Uterus (tissue), 2 donors: ENCODE data around the gene ITPKC.

Experiments used
- POLR2A ChIP-seq, 2 donors: fragments of 450-650 bp; IDR thresholded peaks; one replicate each; pipeline ENCODE4 v1.6.1; 2016; ENCODE audit warnings: antibody characterized with exemption in 2 of 2, mild to moderate bottlenecking in 1 of 2, moderate library complexity in 1 of 2
- TF ChIP-seq, protein P1 (sequence below), 4 experiments: fragments of 200-600 bp in 2 of 4; fragments of 450-650 bp in 2 of 4; sonication (generic) in 2 of 4; IDR thresholded peaks; one replicate each; pipeline ENCODE4 v1.5.1; 2016 to 2019; ENCODE audit warnings: antibody characterized with exemption in 4 of 4, mild to moderate bottlenecking in 2 of 4, moderate library complexity in 1 of 4

DNA sequence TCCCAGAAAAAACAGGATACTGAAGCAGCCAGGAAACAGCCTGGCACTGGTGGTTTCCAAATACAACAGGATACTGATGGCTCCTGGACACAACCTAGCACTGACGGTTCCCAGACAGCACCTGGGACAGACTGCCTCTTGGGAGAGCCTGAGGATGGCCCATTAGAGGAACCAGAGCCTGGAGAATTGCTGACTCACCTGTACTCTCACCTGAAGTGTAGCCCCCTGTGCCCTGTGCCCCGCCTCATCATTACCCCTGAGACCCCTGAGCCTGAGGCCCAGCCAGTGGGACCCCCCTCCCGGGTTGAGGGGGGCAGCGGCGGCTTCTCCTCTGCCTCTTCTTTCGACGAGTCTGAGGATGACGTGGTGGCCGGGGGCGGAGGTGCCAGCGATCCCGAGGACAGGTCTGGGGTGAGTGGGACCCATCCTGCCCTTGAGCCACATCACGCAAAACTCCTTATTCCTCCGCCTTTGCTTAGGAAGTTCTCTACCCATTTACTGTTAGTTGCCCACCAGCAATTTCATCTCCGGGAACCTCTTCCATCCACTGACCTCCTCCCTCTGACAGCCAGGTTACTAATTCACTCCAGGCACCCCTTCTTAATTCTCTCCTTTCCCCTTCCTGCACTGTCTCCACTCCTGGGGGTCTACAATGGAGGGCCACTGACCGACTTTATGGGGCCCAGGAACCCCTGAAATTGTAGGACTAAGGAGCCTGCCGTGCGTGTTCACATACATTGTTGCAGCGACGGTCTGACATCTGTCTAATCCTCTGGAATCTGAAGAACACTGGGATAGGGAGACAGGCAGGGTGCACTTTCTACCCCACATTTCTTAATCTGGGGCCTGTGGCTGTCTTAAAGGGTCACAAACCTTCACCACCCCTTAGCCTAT is 1.2 kb downstream of the ITPKC start:
- TF ChIP-seq, protein P1, sequence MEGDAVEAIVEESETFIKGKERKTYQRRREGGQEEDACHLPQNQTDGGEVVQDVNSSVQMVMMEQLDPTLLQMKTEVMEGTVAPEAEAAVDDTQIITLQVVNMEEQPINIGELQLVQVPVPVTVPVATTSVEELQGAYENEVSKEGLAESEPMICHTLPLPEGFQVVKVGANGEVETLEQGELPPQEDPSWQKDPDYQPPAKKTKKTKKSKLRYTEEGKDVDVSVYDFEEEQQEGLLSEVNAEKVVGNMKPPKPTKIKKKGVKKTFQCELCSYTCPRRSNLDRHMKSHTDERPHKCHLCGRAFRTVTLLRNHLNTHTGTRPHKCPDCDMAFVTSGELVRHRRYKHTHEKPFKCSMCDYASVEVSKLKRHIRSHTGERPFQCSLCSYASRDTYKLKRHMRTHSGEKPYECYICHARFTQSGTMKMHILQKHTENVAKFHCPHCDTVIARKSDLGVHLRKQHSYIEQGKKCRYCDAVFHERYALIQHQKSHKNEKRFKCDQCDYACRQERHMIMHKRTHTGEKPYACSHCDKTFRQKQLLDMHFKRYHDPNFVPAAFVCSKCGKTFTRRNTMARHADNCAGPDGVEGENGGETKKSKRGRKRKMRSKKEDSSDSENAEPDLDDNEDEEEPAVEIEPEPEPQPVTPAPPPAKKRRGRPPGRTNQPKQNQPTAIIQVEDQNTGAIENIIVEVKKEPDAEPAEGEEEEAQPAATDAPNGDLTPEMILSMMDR (IDR thresholded peaks at IDR 0.05) = no peak
- no peak for TF ChIP-seq POLR2A (IDR thresholded peaks at IDR 0.05)
